ENCODE results near the gene GRIK5.

- TF ChIP-seq CTCF (IDR thresholded peaks at IDR 0.05; ENCODE audit: low read depth, low read length, poor library complexity, severe bottlenecking) = no peak
- no peak for TF ChIP-seq EZH2phosphoT487 (IDR thresholded peaks at IDR 0.05; ENCODE audit: borderline replicate concordance, low read length)
Measured at GRCh38 chr19:42102877-42103276, 32.9 kb upstream of the GRIK5 start.

All from DOHH2 (cell line).